HG02763 (cell line): Measurements from ENCODE around the gene TRDN.
"Not testable (repeated sequence)": the region's sequence is repeated elsewhere in the genome, so short reads cannot be mapped to it uniquely, and the experiment has no call there.

ENCODE experiments used
- ATAC-seq: cut with Tn5 transposase; IDR thresholded peaks from one replicate; pipeline ENCODE4 v1.9.1; 2021; ENCODE audit warnings: mild to moderate bottlenecking, moderate library complexity; ENCODE audit not compliant: unreplicated experiment

Gene TRDN

GRCh38 chr6:123632641-123633040 is 4.1 kb downstream of the TRDN start:
- no peak for ATAC-seq

GRCh38 chr6:123629258-123629941 is 7.3 kb downstream of the TRDN start:
- no peak for ATAC-seq

GRCh38 chr6:123625696-123626095 is 11.1 kb downstream of the TRDN start:
- ATAC-seq: no peak

- ATAC-seq: no peak
Measured at GRCh38 chr6:123622780-123623179, 14.0 kb downstream of the TRDN start.

- no peak for ATAC-seq
Measured at GRCh38 chr6:123619156-123619555, 17.6 kb downstream of the TRDN start.

- ATAC-seq: no peak
Measured at GRCh38 chr6:123616942-123617341, 19.8 kb downstream of the TRDN start.

- ATAC-seq: no peak
Measured at GRCh38 chr6:123616016-123616415, 20.7 kb downstream of the TRDN start.

GRCh38 chr6:123610779-123611178 is 26.0 kb downstream of the TRDN start:
- ATAC-seq: no peak

- ATAC-seq: no peak
Measured at GRCh38 chr6:123604067-123604466, 32.7 kb downstream of the TRDN start.

GRCh38 chr6:123598011-123598410 is 38.7 kb downstream of the TRDN start:
- no peak for ATAC-seq

GRCh38 chr6:123594776-123595175 is 42.0 kb downstream of the TRDN start:
- ATAC-seq: no peak

- ATAC-seq: no peak
Measured at GRCh38 chr6:123592426-123592825, 44.3 kb downstream of the TRDN start.

- ATAC-seq: no peak
Measured at GRCh38 chr6:123589973-123590372, 46.8 kb downstream of the TRDN start.

GRCh38 chr6:123589317-123589716 is 47.4 kb downstream of the TRDN start:
- no peak for ATAC-seq

GRCh38 chr6:123588546-123588895 is 48.2 kb downstream of the TRDN start:
- no peak for ATAC-seq

- ATAC-seq: no peak
Measured at GRCh38 chr6:123587838-123588545, 48.8 kb downstream of the TRDN start.

- ATAC-seq: not testable (repeated sequence)
Measured at GRCh38 chr6:123587407-123587806, 49.3 kb downstream of the TRDN start.

- no peak for ATAC-seq
Measured at GRCh38 chr6:123580331-123580730, 56.4 kb downstream of the TRDN start.

GRCh38 chr6:123575188-123575587 is 61.6 kb downstream of the TRDN start:
- no peak for ATAC-seq

- no peak for ATAC-seq
Measured at GRCh38 chr6:123570813-123571684, 65.7 kb downstream of the TRDN start.

GRCh38 chr6:123569575-123569974 is 67.2 kb downstream of the TRDN start:
- no peak for ATAC-seq

GRCh38 chr6:123565529-123565928 is 71.2 kb downstream of the TRDN start:
- ATAC-seq: no peak
